ENCODE data around the gene GTF2H1. TPM values are rescaled to one million over a fixed set of nuclear protein-coding genes. Genes with fewer than 3 reads are reported as not detected.

GTF2H1 gene
- total and polyA plus RNA-seq, 2 donors from 2014 or later = 21.4 to 43.2 TPM

GRCh38 chr11:18347471-18348125 is 25.2 kb downstream of the GTF2H1 start:
- H3K27ac ChIP-seq (ENCODE audit: low read depth in 2 of 2, low read length in 2 of 2) = no peak overlapping the region
- no peak for TF ChIP-seq CTCF (IDR thresholded peaks at IDR 0.05; ENCODE audit: borderline replicate concordance, extremely low read depth, insufficient read depth)
- no peaks in the 10 kb centered on the region for H3K27me3 ChIP-seq (ENCODE audit: control insufficient read depth, insufficient read depth, low read length)
- H3K4me3 ChIP-seq (ENCODE audit: low read length in 3 of 3) = no peak overlapping the region
- no peaks in the 10 kb centered on the region for H3K9me3 ChIP-seq (ENCODE audit: control insufficient read depth in 2 of 3, insufficient read depth in 1 of 3, low read length in 3 of 3)
- no peak overlapping the region for H3K9ac ChIP-seq (ENCODE audit: low read length in 3 of 3)
- no peaks in the 10 kb centered on the region for H3K4me1 ChIP-seq (ENCODE audit: control insufficient read depth in 2 of 3, insufficient read depth in 2 of 3, low read depth in 1 of 3, low read length in 3 of 3)
- no peak for DNase-seq
- FAIRE-seq = no peak
- H3K36me3 ChIP-seq (ENCODE audit: control insufficient read depth in 2 of 3, insufficient read depth in 3 of 3, low read length in 3 of 3) = peaks cover 8 to 40% (median 23%) of the 10 kb centered on the region in 3 donors
- intact Hi-C loops (cut with DNase I) = no loop called here

- H3K9me3 ChIP-seq (ENCODE audit: control insufficient read depth in 2 of 3, insufficient read depth in 1 of 3, low read length in 3 of 3) = no peaks in the 10 kb centered on the region
- no peak overlapping the region for H3K27ac ChIP-seq (ENCODE audit: low read depth in 2 of 2, low read length in 2 of 2)
- FAIRE-seq (no peak), DNase-seq (no peak)
- intact Hi-C loops (cut with DNase I) = no loop called here
- no peaks in the 10 kb centered on the region for H3K4me1 ChIP-seq (ENCODE audit: control insufficient read depth in 2 of 3, insufficient read depth in 2 of 3, low read depth in 1 of 3, low read length in 3 of 3)
- no peak overlapping the region for H3K4me3 ChIP-seq (ENCODE audit: low read length in 3 of 3)
- H3K36me3 ChIP-seq (ENCODE audit: control insufficient read depth in 2 of 3, insufficient read depth in 3 of 3, low read length in 3 of 3) = peaks cover 3 to 25% (median 20%) of the 10 kb centered on the region in 3 donors
- H3K9ac ChIP-seq (ENCODE audit: low read length in 3 of 3) = no peak overlapping the region
- H3K27me3 ChIP-seq (ENCODE audit: control insufficient read depth, insufficient read depth, low read length) = no peaks in the 10 kb centered on the region
- no peak for TF ChIP-seq CTCF (IDR thresholded peaks at IDR 0.05; ENCODE audit: borderline replicate concordance, extremely low read depth, insufficient read depth)
These were observed 30.2 kb downstream of the GTF2H1 start for GRCh38 chr11:18352581-18352980.

GRCh38 chr11:18358646-18359045 is 36.3 kb downstream of the GTF2H1 start:
- no peak for TF ChIP-seq CTCF (IDR thresholded peaks at IDR 0.05; ENCODE audit: borderline replicate concordance, extremely low read depth, insufficient read depth)
- FAIRE-seq (no peak), DNase-seq (no peak)
- intact Hi-C loops (cut with DNase I) = no loop called here
- no peaks in the 10 kb centered on the region for H3K4me1 ChIP-seq (ENCODE audit: control insufficient read depth in 2 of 3, insufficient read depth in 2 of 3, low read depth in 1 of 3, low read length in 3 of 3)
- no peaks in the 10 kb centered on the region for H3K9me3 ChIP-seq (ENCODE audit: control insufficient read depth in 2 of 3, insufficient read depth in 1 of 3, low read length in 3 of 3)
- H3K9ac ChIP-seq (ENCODE audit: low read length in 3 of 3) = no peak overlapping the region
- no peak overlapping the region for H3K4me3 ChIP-seq (ENCODE audit: low read length in 3 of 3)
- no peaks in the 10 kb centered on the region for H3K27me3 ChIP-seq (ENCODE audit: control insufficient read depth, insufficient read depth, low read length)
- no peak overlapping the region for H3K27ac ChIP-seq (ENCODE audit: low read depth in 2 of 2, low read length in 2 of 2)
- H3K36me3 ChIP-seq (ENCODE audit: control insufficient read depth in 2 of 3, insufficient read depth in 3 of 3, low read length in 3 of 3) = peaks cover 7 to 29% (median 25%) of the 10 kb centered on the region in 3 donors

GRCh38 chr11:18361154-18361553 is 38.8 kb downstream of the GTF2H1 start:
- no peak for DNase-seq
- intact Hi-C loops (cut with DNase I) = no loop called here
- Histone ChIP-seq H3K9me3 (ENCODE audit: control insufficient read depth in 2 of 3, insufficient read depth in 1 of 3, low read length in 3 of 3) (no peaks in the 10 kb centered on the region), H3K27me3 (ENCODE audit: control insufficient read depth, insufficient read depth, low read length) (no peaks in the 10 kb centered on the region), H3K9ac (ENCODE audit: low read length in 3 of 3) (no peak overlapping the region), H3K27ac (ENCODE audit: low read depth in 2 of 2, low read length in 2 of 2) (no peak overlapping the region), H3K4me1 (ENCODE audit: control insufficient read depth in 2 of 3, insufficient read depth in 2 of 3, low read depth in 1 of 3, low read length in 3 of 3) (no peaks in the 10 kb centered on the region), H3K4me3 (ENCODE audit: low read length in 3 of 3) (no peak overlapping the region), H3K36me3 (ENCODE audit: control insufficient read depth in 2 of 3, insufficient read depth in 3 of 3, low read length in 3 of 3) (peaks cover 10 to 39% (median 37%) of the 10 kb centered on the region in 3 donors)
- TF ChIP-seq CTCF (IDR thresholded peaks at IDR 0.05; ENCODE audit: borderline replicate concordance, extremely low read depth, insufficient read depth) = no peak
- FAIRE-seq = no peak

Measured in kidney (tissue), 14 donors.